Middle frontal gyrus (tissue), 1 donor: ENCODE measurements around the gene YY1.

Experiments used
- DNase-seq: peaks from one replicate; pipeline ENCODE4 v3.0.0-alpha.2; 2015; ENCODE audit warnings: low spot score; ENCODE audit errors: extremely low spot score

YY1 gene

GRCh38 chr14:100312877-100313400 lies 74.0 kb downstream of the YY1 start:
- no peak for DNase-seq

GRCh38 chr14:100313464-100314230 lies 74.7 kb downstream of the YY1 start:
- no peak for DNase-seq

- no peak for DNase-seq
Observed at GRCh38 chr14:100314724-100315123, 75.8 kb downstream of the YY1 start.

- DNase-seq = no peak
Observed at GRCh38 chr14:100317389-100317788, 78.4 kb downstream of the YY1 start.

- DNase-seq = no peak
Observed at GRCh38 chr14:100317912-100318808, 79.2 kb downstream of the YY1 start.

- no peak for DNase-seq
Observed at GRCh38 chr14:100320157-100320856, 81.4 kb downstream of the YY1 start.

- DNase-seq = no peak
Observed at GRCh38 chr14:100321473-100322137, 82.7 kb downstream of the YY1 start.

GRCh38 chr14:100322138-100322957 lies 83.4 kb downstream of the YY1 start:
- no peak for DNase-seq

- no peak for DNase-seq
Observed at GRCh38 chr14:100323121-100323941, 84.4 kb downstream of the YY1 start, which contains the start of gene SLC25A47. SLC25A47 (plus strand) TSS chr14:100323339; CDS start chr14:100323415, 76 bp downstream.

GRCh38 chr14:100323942-100324307 lies 85.0 kb downstream of the YY1 start:
- no peak for DNase-seq

- no peak for DNase-seq
Observed at GRCh38 chr14:100325231-100325632, 86.3 kb downstream of the YY1 start.

GRCh38 chr14:100325958-100326357 lies 87.0 kb downstream of the YY1 start:
- DNase-seq = no peak

GRCh38 chr14:100327128-100327527 lies 88.2 kb downstream of the YY1 start:
- no peak for DNase-seq

GRCh38 chr14:100328495-100329163 lies 89.7 kb downstream of the YY1 start:
- DNase-seq = no peak

- no peak for DNase-seq
Observed at GRCh38 chr14:100329233-100330006, 90.5 kb downstream of the YY1 start.

- DNase-seq = no peak
Observed at GRCh38 chr14:100330007-100330344, 91.0 kb downstream of the YY1 start.

GRCh38 chr14:100330388-100330931 lies 91.5 kb downstream of the YY1 start:
- DNase-seq = no peak
